HG03064 (cell line): ENCODE results near the gene PAMR1.
"Not testable (repeated sequence)": the region's sequence is repeated elsewhere in the genome, so short reads cannot be mapped to it uniquely, and the experiment has no call there.

Experiments used
- ATAC-seq: cut with Tn5 transposase; IDR thresholded peaks from one replicate; pipeline ENCODE4 v1.9.1; 2021; ENCODE audit warnings: low read depth; ENCODE audit not compliant: unreplicated experiment

The PAMR1 gene

GRCh38 chr11:35545391-35546003 lies 20.1 kb upstream of the PAMR1 start:
- no peak for ATAC-seq

DNA sequence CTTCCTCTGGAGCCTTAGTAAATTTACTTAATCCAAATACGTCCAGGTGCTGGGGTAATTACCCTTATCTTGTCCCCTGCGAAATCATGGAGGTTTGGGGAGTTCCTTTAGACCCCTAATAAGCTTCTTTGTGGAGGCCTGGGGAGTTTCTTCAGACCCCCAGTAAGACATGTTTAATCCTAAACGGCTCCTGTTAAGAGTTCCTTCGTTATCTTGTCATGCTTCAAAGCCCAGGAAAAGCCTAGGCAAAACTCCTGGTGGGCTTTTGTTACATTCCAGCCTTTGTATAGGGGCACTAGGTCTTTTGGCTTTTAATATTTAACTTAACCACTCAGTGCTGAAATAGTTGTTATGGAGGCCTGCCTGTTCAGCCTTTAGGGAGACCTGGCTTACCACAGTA lies 18.1 kb upstream of the PAMR1 start:
- ATAC-seq: no peak

GRCh38 chr11:35541621-35542375 lies 16.4 kb upstream of the PAMR1 start:
- no peak for ATAC-seq

DNA sequence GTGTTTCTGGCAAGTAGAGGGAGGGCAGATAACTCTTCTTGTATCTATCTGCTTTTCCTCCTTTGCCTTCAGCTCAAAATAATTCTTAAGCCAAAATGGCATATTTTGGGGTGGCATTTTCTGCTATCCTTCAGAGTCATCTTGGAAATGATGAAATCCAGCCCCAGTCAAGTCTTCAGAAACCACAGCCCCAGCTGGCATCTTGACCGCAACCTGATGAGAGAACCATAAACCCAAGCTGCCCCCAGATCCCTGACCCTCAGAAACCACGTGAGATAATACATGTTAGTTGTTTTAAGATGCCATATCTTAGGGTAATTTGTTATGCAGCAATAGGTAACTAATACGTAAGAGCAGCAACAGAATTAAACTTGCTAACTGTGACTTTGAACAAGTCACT lies 15.1 kb upstream of the PAMR1 start:
- ATAC-seq: no peak

GRCh38 chr11:35539781-35540281 lies 14.4 kb upstream of the PAMR1 start:
- no peak for ATAC-seq

- no peak for ATAC-seq
Observed at GRCh38 chr11:35539256-35539655, 13.8 kb upstream of the PAMR1 start.

- ATAC-seq: no peak
Observed at GRCh38 chr11:35536470-35536869, 11.1 kb upstream of the PAMR1 start.

DNA sequence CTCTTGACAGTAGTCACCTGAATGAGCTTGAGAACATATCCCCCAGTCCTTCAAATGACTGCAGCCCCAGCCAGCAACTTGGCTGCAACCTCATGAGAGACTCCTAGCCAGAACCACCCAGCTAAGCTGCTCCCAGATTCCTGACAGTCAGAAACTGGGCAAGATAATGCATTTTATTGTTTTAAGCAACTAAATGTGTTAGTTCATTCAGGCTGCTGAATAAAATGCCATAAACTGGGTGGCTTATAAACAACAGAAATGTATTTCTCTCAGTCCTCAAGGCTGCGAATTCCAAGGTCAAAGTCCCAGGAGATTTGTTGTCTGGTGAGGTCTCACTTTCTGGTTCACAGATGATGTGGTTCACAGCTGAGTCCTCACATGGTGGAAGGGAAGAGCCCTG lies 5.8 kb upstream of the PAMR1 start:
- ATAC-seq: no peak

DNA sequence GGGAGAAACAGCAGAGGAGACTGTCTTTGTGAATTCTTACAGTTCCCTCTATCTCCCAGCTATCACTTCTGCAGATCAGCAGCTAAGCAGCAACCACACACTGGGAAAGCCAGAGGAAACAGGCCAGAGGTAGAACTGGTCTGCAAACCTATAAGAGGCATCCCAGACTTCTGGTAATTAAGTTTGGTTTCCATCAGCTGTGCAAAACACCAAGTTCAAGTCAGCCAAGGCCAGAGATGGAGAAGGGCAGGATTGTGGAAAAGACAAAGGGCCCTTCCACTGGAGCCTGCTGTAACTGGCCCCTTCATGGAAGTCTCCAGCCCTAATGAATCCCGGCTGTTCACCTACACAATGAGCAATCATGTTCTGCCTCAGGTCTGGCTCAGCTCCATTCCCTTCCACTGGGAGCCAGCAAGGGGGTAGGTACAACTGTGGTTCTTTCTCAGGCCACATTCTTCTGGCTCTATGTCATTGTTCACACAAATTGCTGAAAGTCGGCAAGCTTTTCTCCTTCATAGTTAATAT lies 4.6 kb upstream of the PAMR1 start:
- no peak for ATAC-seq

- ATAC-seq: no peak
Observed at GRCh38 chr11:35526370-35526792, 965 bp upstream of the PAMR1 start.

DNA sequence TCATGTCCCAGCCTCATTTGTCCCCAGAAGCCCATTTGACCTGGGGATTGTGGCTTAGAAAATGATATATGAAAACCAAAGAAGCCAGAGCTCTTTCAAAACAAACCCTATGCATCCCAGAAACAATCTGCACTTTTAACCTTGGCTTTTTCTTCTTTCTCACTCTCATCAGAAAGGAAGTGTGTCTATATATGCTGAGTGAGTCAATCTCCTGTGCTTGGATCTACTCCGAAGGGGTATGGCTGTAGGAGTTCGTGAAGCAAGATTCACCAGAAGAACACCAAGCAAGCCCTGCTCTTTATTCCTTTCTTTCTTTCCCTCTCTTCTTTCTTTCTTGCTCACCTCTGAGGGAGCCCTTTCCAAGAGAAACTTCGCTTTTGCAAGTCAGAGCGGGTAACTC lies 636 bp downstream of the PAMR1 start:
- ATAC-seq: no peak

- ATAC-seq: no peak
Observed at GRCh38 chr11:35523861-35524260, 1.6 kb downstream of the PAMR1 start.

- ATAC-seq: no peak
Observed at GRCh38 chr11:35523331-35523768, 2.1 kb downstream of the PAMR1 start.

DNA sequence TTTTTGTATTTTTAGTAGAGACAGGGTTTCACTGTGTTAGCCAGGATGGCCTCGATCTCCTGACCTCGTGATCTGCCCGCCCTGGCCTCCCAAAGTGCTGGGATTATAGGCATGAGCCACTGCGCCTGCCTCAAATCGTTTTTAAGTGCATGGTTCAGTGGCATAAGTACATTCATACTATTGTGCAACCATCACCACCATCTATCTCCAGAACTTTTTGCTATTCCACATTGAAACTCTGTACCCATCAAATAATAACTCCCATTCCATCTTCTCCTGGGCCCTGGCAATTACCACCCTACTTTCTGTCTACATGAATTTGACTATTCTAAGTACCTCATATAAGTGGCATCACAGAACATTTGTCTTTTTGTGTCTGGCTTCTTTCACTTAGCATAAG lies 3.3 kb downstream of the PAMR1 start:
- not testable (repeated sequence) for ATAC-seq

GRCh38 chr11:35520376-35520775 lies 5.0 kb downstream of the PAMR1 start:
- no peak for ATAC-seq

DNA sequence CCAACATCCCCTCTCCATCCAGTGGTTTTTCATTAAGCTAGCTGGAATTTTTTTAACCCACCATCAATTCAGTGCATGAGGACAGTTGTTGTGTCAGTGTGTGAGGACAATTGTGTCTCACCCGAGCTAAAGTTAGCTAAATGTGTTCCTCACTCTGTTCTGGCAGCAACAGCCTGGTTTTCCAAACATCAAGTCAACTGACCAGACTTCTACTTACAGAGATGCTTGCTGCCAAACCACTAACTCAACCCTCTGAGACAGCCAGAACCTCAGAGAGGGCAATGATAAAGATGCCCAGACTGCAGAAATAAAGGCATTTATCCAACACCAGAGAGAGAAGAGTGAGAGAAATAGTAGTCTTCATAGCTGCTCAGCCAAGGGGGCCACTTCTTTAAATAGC lies 6.7 kb downstream of the PAMR1 start:
- ATAC-seq: no peak

GRCh38 chr11:35517481-35517880 lies 7.9 kb downstream of the PAMR1 start:
- ATAC-seq: no peak

GRCh38 chr11:35516403-35516802 lies 9.0 kb downstream of the PAMR1 start:
- ATAC-seq: no peak

DNA sequence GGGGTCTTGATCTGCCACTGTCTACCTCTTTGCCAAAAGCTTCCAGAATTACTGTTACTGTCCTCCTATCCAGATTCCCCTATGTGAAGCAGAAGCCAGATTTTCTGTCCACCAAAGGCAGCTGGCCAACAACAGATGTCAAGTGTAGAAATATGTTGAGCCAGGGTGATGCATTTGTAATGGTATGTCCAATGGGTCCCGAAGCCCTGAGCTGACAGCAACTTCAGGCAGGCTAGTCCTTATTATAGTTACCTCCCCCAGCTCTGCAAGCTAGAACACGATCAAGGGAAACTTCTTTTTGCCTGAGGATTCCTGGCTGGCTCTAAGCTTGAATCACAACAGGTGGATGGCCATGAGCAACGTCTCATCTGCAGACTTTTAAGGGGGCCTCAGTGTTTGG lies 10.2 kb downstream of the PAMR1 start:
- ATAC-seq: no peak

GRCh38 chr11:35514481-35514880 lies 10.9 kb downstream of the PAMR1 start:
- ATAC-seq: no peak

DNA sequence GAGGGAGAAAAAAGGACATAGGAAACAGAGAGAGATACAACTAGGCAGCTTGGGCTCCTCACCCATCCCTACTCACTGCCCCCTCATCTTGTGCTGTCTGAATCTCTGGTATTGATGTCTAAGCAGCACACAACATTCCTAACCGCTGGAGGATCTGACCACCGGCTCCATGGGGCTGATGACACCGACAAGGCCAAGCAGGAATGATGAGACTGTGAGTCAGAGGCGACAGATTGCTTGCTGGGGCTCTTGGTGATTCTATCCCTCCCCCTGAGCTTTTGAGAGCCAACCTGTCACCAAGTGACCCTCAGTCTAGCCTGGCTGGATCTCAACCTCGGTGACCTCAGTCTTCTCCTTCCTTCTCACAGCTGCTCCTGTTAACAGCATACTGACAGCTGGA lies 13.8 kb downstream of the PAMR1 start:
- no peak for ATAC-seq

GRCh38 chr11:35507688-35508087 lies 17.7 kb downstream of the PAMR1 start:
- no peak for ATAC-seq
